Activated CD8-positive, alpha-beta memory T cell treated with anti-CD3 and anti-CD28 coated beads, Interleukin-2, amount 50 U/mL, for 24 hours (primary cell): Measurements from ENCODE around the gene CR2.
"Not testable (repeated sequence)": the region's sequence is repeated elsewhere in the genome, so short reads cannot be mapped to it uniquely, and the experiment has no call there.

Experiments
- DNase-seq: peaks from one replicate; pipeline ENCODE4 v3.0.0-alpha.2; 2020; ENCODE audit errors: extremely low read depth

Gene CR2

DNA sequence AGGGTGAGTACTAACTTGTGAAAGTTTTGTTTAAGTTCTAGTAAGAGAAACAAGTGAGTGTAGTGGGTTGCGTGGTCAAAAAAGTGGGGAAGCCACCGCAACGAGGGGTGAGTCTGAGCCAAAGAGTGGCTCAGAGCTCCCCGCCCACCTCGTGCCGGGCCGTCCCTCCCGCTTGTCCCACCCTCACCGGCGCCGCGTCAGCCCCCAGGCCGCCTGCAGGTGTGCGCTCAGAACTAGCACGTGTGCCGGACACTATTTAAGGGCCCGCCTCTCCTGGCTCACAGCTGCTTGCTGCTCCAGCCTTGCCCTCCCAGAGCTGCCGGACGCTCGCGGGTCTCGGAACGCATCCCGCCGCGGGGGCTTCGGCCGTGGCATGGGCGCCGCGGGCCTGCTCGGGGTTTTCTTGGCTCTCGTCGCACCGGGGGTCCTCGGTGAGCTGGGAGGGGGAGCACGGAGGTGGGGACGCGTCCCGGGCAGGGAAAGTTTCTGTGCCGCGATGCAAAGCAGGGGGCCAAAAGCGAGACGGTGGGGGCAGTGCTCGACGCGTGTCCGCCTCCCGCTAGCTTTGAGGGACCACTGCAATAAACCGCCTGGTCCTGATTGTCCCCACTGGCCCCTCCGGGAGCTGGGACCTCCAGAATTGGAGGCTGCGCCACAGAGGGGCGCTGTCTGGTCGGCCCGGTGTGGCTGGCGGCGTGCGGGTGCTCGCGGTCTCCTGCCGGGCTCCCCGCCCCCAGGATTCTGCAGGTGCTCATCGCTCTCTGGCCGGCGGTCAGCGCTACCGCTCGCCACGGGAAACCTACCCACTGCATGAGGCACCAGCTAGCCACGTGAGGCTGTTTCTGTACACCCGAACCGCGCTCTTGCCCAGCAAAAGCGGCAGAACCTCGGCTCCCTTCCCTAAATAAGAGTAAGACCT is at the start of gene CR2:
Gene CR2, plus strand, starts transcription at position 283 of the 919 bp plus-strand sequence. Its CDS starts 91 bp downstream, at position 374.
- DNase-seq, result peak; percentile 20

DNA sequence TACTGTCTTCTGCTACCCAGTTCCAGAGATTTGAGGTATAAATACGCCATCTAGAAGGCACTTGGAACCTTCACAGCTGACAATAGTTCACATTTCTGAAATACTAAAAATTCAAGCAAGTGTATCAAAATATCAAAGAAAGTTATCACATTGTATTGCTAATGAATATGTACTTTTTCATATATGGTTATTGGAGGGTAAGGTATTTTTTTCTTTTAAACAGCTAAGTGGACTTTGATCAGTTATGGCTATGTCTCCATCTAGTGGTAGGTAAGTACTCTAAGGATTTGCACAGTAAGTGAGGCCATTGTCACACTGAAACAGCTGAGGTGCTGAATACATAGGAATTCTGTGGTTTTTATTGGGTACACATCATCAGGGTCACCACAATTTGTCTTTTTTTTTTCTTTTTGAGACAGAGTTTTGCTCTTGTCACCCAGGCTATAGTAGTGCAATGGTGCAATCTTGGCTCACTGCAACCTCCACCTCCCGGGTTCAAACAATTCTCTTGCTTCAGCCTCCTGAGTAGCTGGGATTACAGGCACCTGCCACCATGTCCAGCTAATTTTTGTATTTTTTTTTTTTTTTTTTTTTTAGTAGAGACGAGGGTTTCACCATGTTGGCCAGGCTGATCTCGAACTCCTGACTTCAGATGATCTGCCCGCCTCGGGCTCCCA is 49.1 kb upstream of the CR2 start:
- DNase-seq, result no peak

DNA sequence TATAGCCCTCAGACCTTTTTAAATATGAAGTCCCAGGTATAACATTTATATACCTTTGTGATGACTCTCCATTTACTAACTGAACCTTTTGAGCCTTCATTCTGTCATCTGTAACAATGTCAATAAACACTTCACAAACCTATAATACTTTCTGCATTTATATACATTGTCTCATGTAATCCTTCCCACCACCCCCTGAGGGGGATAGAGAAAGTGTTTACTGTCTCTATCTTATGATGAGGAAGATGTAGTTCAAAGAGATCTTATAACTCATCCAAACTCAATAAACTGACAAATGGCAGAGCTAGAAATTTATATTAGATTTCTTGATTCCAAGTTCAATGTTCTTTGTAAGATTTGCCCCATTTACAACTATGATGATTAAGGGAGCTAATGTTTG is 48.3 kb upstream of the CR2 start:
- no peak for DNase-seq

DNA sequence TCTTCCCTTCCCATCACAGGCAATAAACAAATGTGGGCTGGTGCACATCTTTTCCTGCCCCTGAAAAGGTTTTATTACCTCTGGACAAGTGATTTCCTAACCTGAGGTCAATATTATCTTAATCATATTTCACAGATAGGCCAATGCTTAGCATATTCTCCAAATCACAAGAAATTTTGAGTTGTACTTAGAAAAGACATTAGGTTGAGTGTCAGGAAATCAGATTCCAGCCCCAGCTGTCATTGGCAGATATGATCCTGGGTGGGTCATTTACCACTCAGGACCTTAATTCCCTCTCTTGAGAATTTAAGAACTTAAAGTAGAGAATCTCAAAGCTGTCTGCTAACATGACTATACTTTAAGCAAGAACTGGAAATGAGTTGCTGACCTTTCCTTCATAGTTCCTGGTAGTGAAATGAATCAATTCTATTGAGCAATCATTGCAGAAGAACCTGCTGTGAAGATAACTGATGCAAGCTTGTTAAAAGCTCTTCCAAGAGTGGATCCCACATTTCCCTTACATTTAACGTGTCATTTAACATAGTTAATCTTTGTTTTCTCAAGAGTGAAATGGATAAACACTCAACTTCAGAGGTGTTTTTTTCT is 46.4 kb upstream of the CR2 start:
- DNase-seq, result no peak

DNA sequence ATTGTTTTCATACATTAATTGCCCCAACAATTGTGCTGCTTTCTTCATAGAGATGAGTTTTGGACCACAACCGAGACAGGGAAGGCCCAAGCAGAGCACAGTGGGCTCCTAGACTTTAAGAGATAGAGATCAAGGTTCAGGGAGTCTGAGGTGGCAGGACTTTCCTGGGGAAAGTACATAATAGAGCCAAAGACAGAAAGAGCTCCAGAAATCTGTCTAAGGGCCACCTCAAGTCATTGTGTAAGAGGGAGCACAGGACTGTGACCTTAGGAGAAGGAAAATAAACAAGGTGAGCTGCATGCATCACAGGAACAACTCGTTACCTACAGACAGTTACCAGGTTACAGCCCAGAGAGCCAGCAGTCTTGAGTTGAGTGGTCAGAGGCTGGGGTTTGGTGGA is 41.3 kb upstream of the CR2 start:
- no peak for DNase-seq

DNA sequence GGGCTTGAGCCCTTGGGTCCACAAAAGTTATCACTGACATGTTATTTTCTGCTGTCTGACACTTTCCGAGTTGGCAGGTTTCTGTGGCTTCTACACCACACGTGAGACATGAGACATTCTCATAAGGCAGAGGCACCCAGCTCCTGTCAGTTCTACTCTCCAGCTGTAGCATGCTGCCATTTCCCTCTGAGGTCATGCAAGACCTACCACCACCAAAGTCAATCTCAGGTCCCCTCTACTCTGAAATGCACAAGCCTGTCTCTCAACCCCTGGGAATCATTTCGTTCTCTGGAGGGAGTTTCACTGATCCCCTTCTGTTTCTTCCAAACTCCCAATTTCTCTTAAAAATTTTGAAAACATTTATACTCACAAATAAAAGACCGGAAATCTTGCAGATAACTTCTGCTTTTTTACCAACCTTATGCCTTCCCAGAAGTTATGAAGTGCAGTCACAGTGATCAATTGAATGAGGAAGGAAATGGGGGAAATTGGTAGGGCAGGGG is 39.5 kb upstream of the CR2 start:
- DNase-seq, result peak; percentile 17

DNA sequence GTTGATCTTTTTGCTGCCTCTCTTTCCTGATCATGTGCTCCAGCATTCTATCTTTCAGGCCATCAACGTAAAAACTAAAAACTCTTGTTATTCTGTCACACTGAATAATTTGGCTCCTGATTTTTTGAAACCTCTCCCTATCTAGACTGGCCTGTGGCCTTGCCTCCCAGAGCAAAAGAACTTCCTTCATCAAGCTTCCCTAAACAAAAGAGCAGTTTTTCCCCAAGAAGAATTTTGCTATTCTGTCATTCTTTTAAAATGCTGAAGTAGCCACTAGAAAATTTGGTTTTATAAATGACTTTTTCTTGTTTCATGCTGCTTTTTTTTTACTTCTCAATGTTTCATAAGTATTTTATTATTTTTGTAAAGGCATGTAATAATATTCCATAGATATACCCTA is 37.1 kb upstream of the CR2 start:
- DNase-seq, result no peak

DNA sequence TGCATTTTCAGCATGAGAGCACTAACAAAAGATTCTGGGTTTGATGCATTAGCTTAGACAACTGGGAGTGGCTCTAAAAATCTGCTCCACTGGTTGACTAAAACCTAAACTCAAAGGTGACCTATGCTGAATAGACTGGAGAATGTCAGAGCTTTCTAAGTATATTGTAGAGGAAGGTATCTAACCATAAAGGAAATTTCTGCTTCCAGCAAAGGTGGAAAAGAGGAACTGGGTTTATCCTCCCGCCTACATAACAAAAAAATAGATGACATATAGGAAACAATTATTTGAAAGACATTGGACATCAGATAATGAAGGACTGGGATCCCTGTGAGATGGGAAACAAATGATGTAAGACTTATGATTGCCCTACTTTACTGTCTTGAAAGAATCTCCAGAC is 35.8 kb upstream of the CR2 start:
- no peak for DNase-seq

DNA sequence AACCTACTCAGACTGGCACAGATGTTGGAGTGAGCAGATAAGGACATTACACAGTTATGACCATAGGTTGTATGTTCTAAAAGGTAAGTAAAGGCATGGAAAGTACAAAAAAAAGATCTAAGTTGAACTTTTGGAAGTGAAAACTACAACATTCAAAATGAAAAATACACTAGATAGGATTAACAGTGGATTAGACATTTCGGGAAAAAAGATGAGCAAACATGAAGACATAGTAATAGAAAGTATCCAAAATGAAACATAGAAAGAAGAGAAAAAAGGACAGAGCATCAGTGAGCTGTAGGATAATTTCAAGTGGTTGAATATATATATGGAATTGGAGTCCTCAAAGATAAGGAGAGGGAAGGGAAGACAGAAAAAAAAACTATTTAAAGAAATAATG is 34.0 kb upstream of the CR2 start:
- DNase-seq, result no peak

DNA sequence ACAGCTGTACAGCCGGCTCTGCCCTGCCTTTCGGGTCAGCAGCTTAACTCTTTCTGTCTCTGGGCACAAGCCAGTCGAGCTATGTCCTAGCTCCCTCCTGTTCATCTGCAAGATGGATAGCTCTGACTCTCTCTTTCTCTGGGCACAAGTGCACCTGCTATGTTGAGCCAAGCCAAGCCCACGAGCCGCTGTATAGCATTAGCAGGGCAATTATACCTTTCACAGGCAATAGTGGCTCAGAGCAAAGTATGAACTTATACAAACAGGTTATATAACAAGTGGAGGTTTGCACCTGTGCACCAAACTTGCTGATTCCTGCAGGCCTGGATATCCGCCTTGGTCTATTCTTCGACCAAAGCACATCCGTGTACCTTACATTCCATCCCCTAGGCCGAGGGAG is 33.0 kb upstream of the CR2 start:
- no peak for DNase-seq

DNA sequence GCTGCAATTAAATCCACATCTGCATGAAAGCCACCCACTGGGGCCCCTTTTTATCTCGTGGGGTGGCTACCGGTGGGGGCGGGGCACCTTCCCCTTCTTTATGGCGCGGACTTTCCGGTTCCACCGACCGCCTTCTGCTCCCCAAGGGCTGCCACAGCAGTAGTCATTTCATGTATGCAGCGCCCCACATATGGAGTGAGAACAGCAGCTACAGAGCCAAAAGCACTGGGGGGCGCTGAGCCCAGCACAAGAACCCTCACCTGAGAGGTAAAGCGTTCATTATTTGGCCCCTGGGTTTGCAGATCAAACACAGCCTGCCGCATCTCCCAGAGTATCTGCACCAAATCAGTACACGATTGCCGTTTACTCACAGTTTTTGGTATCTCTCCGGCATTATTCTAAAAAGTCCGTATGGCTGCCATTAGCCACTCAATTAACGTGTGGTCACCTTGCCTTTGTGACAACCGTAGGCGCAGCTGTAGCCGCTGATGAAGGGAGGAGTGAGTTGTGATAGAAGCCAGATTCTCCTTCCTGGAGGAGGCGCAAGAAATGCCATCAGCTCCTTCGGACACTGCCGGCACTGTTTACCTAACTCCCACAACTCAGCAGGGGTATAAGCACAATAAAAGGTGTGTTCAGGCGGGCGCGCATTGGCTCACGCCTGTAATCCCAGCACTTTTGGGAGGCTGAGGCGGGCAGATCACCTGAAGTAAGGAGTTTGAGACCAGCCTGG is 30.4 kb upstream of the CR2 start:
- no peak for DNase-seq

DNA sequence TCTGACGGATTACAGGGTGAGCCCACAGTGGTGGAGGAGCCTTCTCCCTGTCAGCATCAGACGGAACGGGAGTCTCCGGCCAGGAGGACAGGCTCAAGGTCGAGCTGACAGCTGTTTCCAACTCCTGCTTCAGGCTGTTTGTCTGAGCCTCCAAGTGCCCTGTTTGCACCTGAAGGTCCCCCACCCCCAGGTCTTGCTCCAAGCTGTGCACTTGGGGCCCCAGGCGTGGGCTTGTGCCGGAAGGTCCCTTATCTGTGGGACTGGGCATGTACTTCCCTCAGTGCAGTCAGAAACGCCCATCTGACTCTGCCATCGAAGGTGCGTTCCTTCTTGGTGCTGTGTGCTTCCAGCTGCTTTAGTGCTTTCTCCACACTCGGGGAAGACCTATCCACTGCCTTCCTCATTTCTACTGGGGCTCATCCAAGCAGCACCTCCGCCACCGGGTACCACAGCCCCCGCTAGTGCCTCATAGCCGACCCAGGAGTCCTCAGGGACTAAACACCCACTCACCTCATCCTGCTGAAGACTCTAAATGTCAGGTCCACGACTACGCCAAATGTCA is 29.5 kb upstream of the CR2 start:
- no peak for DNase-seq

DNA sequence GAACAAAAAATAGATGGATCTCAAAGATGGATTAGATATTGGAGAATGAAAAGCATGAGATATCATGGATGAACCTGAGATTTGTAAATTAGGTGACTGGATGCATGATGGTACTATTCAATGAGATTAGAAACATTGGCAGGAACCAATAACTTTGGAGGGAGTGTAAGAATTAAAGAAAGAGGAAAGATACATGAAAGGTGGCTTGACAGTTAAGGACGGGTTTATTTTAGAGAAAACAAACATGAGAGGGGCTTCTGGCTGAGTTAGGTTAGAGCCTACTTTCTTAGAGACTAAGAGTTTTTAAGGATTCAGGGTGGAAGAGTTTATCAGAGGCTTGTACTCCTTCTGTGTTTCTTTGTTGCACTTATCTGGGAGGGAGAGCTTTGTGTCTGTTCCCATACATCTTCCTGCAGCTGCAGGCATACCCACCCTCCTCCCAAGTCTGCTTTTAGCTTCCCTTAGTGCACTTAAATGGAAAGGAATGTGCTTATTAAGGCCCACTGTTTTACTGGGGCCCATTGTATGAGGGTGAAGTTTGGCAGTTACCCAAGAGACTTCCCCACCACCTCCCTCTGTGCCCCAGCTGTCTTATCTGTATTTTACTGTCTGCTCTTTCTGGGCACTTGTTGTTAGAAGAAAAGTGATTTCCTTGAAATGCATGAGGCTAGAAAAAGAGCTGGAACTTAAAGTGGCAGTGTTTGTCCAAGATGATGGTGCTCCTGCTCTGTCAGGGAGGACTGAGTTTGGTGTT is 26.1 kb upstream of the CR2 start:
- DNase-seq, result no peak

DNA sequence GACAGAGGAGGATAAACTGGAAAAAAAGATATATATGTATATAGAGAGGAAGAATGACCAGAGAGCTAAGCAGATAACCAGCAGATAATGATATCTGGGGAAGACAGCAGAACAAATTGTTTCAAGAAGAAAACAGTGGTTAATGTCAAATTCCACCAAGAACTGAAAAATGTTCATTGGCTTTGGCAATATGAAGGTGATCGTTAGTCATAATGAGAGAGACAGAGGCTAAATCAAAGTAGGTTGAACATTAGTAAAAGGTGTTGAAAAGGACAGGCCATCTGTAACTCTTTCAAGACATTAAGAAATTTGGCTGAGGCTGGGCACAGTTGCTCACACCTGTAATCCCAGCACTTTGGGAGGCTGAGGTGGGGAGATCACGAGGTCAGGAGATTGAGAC is 25.3 kb upstream of the CR2 start:
- DNase-seq, result no peak

DNA sequence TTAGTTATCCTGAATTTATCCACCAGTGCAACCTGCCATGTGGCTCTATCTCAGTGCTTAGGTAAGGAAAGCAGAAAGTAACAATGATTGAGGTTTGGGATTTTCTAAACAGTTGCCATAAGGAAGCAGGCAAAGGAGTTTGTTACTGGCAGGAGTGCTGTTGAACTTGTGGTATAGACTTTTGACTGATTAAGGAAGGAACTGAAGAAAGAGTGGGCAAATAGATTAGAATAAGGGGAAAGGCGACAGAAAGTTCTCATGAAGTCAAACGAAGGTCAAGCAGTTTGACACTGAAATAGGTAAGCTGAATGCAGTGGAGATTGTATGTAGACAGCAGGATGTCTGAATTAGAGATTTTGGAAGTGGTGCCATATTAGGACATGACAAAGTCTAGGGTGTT is 24.2 kb upstream of the CR2 start:
- no peak for DNase-seq

DNA sequence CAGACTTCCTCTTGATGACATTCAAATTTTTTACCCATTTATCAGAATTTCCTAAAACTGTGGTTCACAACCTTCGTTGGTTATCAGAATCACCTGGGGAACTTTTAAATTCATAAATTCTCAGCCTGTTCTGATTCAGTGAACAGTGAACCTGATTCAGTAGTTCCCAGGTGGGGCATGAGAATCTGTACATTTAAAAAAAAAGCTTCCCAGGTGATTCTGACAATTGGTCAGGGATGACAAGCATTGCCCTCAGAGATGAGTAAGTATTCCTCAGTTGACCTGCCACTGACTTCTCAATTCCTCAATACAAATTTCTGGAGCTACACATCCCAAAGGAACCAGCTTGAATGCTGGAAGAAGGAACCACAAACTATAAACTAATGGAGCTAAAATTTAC is 23.5 kb upstream of the CR2 start:
- no peak for DNase-seq

DNA sequence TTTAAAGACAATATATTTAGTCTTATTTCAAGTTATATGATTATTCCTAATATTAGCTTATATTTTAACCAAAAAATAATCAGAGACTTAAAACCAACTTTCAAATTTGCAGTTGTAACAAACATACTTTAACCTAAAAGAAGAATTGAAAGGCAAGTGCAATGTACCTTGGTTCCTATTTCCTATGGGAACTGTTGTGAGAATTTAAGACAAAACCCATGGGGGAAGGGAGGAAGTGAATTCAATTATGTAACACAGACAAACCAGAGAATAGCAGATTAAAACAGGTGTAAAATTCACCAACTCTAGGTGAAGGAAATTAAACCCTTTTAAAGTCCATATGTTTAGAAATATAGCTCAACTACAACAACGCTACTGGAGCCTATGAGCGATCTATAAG is 22.6 kb upstream of the CR2 start:
- DNase-seq, result no peak

DNA sequence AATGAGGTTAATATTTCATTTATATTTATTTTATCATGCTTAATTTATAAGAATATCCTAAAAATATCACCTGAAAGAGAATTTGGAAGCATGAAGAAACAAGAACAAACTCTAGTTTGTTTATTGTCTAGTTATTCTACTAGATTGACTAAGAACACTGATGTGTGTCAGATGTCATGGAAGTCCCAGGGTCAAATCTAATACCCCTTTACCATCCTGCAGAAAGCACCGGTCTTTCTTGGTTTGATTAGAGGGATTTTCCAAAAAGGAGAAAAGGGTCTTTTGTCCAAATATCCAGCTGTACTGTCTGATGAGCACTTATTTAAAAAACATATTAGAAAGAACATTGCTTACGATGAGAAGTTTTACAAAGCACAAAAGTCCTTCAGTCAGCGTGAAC is 20.7 kb upstream of the CR2 start:
- no peak for DNase-seq

DNA sequence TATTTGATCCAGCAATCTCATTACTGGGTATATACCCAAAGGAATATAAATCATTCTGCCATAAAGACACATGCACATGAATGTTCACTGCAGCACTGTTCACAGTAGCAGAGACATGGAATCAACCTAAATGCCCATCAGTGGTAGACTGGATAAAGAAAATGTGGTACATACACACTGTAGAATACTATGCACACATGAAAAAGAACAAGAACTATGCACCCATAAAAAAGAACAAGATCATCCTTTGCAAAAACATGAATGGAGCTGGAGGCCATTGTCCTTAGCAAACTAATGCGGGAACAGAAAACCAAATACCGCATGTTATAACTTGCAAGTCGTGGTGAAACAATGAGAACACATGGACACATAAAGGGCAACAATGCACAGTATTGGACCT is 17.4 kb upstream of the CR2 start:
- DNase-seq, result not testable (repeated sequence)

DNA sequence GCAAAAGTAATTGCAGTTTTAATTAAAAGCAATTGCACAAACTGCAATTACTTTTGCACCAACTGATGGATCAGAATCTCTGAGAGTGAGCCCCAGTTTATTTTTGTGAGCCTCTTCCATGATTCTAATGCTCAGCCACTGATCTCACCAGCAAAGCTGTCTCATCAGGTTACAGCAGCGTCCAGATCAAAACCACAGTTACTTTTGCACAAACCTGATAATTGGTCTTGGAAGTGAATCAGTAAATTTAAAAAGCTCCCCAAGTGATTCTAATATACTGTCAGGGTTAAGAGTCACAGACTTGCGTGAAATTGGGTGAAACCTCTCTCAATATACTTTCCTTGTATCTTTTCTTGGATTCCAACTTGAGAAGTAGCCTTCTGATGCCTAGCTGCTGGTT is 13.5 kb upstream of the CR2 start:
- DNase-seq, result no peak
